Bronchial epithelial cell (primary cell): ENCODE measurements around the gene PRODH2. TPM values are rescaled to one million over a fixed set of nuclear protein-coding genes. Genes with fewer than 3 reads are reported as not detected.

ENCODE experiments used
- DNase-seq: peaks from one replicate; pipeline ENCODE4 v3.0.0-alpha.2; 2010; ENCODE audit warnings: low read depth
- FAIRE-seq: peaks from 2 replicates; lab custom pipeline; 2011; peaks lifted over from hg19 to GRCh38; lab: Jason Lieb, UNC
- H3K27me3 ChIP-seq: 2 replicates; pipeline ENCODE4 v1.5.1; 2011; ENCODE audit warnings: low read length; ENCODE audit not compliant: control insufficient read depth, insufficient read depth
- H3K36me3 ChIP-seq: 2 replicates; pipeline ENCODE4 v1.5.1; 2011; ENCODE audit warnings: low read length; ENCODE audit not compliant: control insufficient read depth, insufficient read depth
- H3K4me3 ChIP-seq: 2 replicates; pipeline ENCODE4 v1.5.1; 2011; ENCODE audit warnings: mild to moderate bottlenecking, low read depth, low read length, control low read depth
- CTCF ChIP-seq: IDR thresholded peaks from 2 replicates; pipeline ENCODE4 v1.5.1; 2011; ENCODE audit warnings: mild to moderate bottlenecking, moderate library complexity, low read length, control low read depth, inconsistent platforms; ENCODE audit not compliant: insufficient read depth, severe bottlenecking
- total RNA-seq: library from RNA; depleted of rRNA; stranded (reverse); fragments of >200 nt; gene quantifications from 2 replicates; pipeline ENCODE4 v1.2.1, GENCODE V29; 2014

Gene PRODH2
- total RNA-seq, 1 donor from 2014 or later, result not detected

DNA sequence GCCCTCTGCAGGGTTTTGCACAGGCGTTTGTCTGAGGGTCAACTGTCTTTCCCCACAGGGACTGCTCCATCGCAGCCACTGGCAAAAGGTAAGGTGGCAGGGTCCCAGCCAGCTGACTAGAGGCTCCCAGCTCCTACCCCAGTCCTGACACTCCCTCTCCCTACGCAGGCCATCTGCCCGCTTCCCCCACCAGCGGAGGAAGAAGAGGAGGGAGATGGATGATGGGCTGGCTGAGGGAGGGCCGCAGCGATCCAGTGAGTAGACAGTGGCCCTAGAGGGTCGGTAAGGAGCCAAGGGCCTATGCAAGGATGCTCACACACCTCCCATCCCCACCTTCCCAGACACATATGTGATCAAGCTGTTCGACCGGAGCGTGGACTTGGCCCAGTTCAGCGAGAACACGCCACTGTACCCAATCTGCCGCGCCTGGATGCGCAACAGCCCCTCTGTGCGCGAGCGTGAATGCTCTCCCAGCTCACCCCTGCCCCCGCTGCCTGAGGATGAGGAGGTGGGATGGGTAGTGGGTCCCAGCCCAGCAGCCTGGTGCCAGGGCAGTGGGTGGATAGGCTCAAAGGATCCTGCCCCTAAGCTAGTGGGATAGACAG, 59.8 kb downstream of the PRODH2 start:
- H3K4me3 ChIP-seq, result no peak overlapping the region
- H3K36me3 ChIP-seq, result peaks cover 18% of the 10 kb centered on the region
- DNase-seq (no peak), FAIRE-seq (no peak)
- TF ChIP-seq CTCF, result no peak
- H3K27me3 ChIP-seq, result no peaks in the 10 kb centered on the region

DNA sequence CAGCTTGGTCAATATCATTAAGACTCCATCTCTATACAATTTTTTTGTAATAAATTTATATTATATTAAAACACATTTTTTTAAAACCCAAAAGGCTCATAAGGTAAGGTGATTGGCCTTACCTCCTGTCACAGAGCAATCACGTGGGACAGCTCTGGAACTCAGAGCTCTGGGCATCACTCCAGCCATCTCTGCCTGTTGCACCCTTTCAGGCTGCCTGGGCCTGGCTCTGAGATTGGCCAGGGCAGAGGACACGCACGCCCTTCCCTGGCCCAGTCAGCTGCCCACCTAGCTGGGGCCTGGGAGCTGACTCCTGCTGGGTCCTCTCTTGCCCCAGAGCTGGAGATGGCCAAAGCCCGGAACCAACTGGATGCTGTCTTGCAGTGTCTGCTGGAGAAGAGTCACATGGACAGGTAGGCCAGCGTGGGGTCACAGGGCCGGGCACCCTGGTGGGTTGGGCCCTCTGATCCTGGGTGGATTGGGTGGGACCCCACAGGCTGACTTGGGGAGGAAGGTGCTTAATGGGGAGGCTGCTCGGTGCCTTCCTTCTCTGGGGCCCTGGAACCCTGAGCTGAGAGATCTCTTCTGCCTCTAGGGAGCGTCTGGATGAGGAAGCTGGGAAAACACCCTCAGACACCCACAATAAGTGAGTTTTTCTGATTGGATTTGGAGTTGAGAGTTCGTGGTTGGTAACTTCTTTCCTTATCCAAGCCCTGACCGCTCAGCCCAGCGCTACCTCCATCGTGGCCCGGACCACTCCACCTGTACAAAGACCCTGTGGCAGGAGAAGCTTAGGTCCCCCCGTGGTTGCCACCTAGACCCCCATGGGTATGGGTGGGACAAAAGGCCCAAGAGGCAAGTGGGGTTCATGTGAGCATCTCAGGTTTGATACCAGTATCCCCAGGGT, 60.6 kb downstream of the PRODH2 start:
- Histone ChIP-seq H3K27me3 (no peaks in the 10 kb centered on the region), H3K36me3 (peaks cover 18% of the 10 kb centered on the region), H3K4me3 (no peak overlapping the region)
- no peak for TF ChIP-seq CTCF
- DNase-seq (no peak), FAIRE-seq (no peak)

GRCh38 chr19:35750167-35750566, 62.5 kb downstream of the PRODH2 start:
- Histone ChIP-seq H3K27me3 (no peaks in the 10 kb centered on the region), H3K36me3 (peaks cover 18% of the 10 kb centered on the region), H3K4me3 (no peak overlapping the region)
- no peak for TF ChIP-seq CTCF
- DNase-seq, result no peak
- no peak for FAIRE-seq

Other genes with a start within 250 kb of the PRODH2 start
- gene ATP4A, start 249.2 kb downstream of the PRODH2 start, total RNA-seq, result not detected in 2 replicates
- not detected in 2 replicates for gene PMIS2, start 226.7 kb downstream of the PRODH2 start, total RNA-seq
- gene HAUS5, start 200.1 kb downstream of the PRODH2 start, total RNA-seq, result 3.9 and 4.2 TPM in 2 replicates
- gene RBM42, start 183.8 kb downstream of the PRODH2 start, total RNA-seq, result 33.4 and 37.8 TPM in 2 replicates
- gene ETV2, start 171.1 kb downstream of the PRODH2 start, total RNA-seq, result under 0.01 and 0.38 TPM in 2 replicates
- 217 and 224 TPM in 2 replicates for gene COX6B1, start 164.5 kb downstream of the PRODH2 start, total RNA-seq
- gene UPK1A, start 146.3 kb downstream of the PRODH2 start, total RNA-seq, result 0.38 TPM in 1 of 2 replicates, not detected in the other
- gene ZBTB32, start 108.3 kb downstream of the PRODH2 start, total RNA-seq, result not detected in 2 replicates
- gene KMT2B, start 94.8 kb downstream of the PRODH2 start, total RNA-seq, result 3.4 and 7.0 TPM in 2 replicates
- 0.13 and 0.26 TPM in 2 replicates for gene IGFLR1, start 70.4 kb downstream of the PRODH2 start, total RNA-seq
- gene U2AF1L4, start 67.4 kb downstream of the PRODH2 start, total RNA-seq, result 14.7 and 17.5 TPM in 2 replicates
- 7.9 and 21.5 TPM in 2 replicates for gene PSENEN, start 67.2 kb downstream of the PRODH2 start, total RNA-seq
- gene LIN37, start 64.3 kb downstream of the PRODH2 start, total RNA-seq, result 5.3 and 7.0 TPM in 2 replicates
- gene HSPB6, start 55.8 kb downstream of the PRODH2 start, total RNA-seq, result 0.13 and 1.3 TPM in 2 replicates
- gene PROSER3, start 54.7 kb downstream of the PRODH2 start, total RNA-seq, result 1.3 and 2.6 TPM in 2 replicates
- under 0.01 TPM in 1 of 2 replicates, not detected in the other for gene ARHGAP33, start 37.3 kb downstream of the PRODH2 start, total RNA-seq
- gene NPHS1, start 39.7 kb upstream of the PRODH2 start, total RNA-seq, result not detected in 2 replicates
- gene KIRREL2, start 44.1 kb upstream of the PRODH2 start, total RNA-seq, result not detected in 2 replicates
- 0.26 and 0.51 TPM in 2 replicates for gene APLP1, start 55.7 kb upstream of the PRODH2 start, total RNA-seq
- gene NFKBID, start 87.7 kb upstream of the PRODH2 start, total RNA-seq, result 1.6 and 1.7 TPM in 2 replicates
- 1.3 TPM in 1 of 2 replicates, not detected in the other for gene HCST, start 89.7 kb upstream of the PRODH2 start, total RNA-seq
- gene TYROBP, start 95.5 kb upstream of the PRODH2 start, total RNA-seq, result not detected in 2 replicates
- 0.79 and 1.3 TPM in 2 replicates for gene LRFN3, start 123.5 kb upstream of the PRODH2 start, total RNA-seq
- gene SDHAF1, start 182.3 kb upstream of the PRODH2 start, total RNA-seq, result 17.5 and 25.3 TPM in 2 replicates
- 3.4 and 3.6 TPM in 2 replicates for gene SYNE4, start 196.0 kb upstream of the PRODH2 start, total RNA-seq
- 14.2 and 16.6 TPM in 2 replicates for gene ALKBH6, start 201.4 kb upstream of the PRODH2 start, total RNA-seq
- under 0.01 and 0.13 TPM in 2 replicates for gene CLIP3, start 220.0 kb upstream of the PRODH2 start, total RNA-seq
- gene THAP8, start 241.4 kb upstream of the PRODH2 start, total RNA-seq, result 2.0 and 2.1 TPM in 2 replicates
- gene WDR62, start 242.1 kb upstream of the PRODH2 start, total RNA-seq, result 0.26 TPM in 2 replicates